Mesenchymal stem cell (in vitro differentiated cells and primary cell): ENCODE data around the gene TNFRSF1B.

ENCODE experiments used
- DNase-seq: peaks from one replicate; pipeline ENCODE4 v3.0.0-alpha.2; 2013
- H2AFZ ChIP-seq: one replicate; pipeline ENCODE4 v1.6.1; 2013; ENCODE audit warnings: low read depth, mild to moderate bottlenecking, control low read depth, inconsistent platforms, low read length, moderate library complexity
- H2AK5ac ChIP-seq: 2 replicates; pipeline ENCODE4 v1.6.1; 2013; ENCODE audit warnings: low read length, moderate library complexity, mild to moderate bottlenecking, inconsistent platforms; ENCODE audit not compliant: severe bottlenecking
- H2BK120ac ChIP-seq: one replicate; pipeline ENCODE4 v1.6.1; 2013; ENCODE audit warnings: low read depth, mild to moderate bottlenecking, inconsistent platforms, low read length, moderate library complexity
- H2BK12ac ChIP-seq, 2 experiments: one replicate each; pipeline ENCODE4 v1.6.1; 2013; ENCODE audit warnings: inconsistent platforms in 2 of 2, low read length in 2 of 2, mild to moderate bottlenecking in 2 of 2, moderate library complexity in 2 of 2, control low read depth in 1 of 2
- H2BK15ac ChIP-seq: one replicate; pipeline ENCODE4 v1.6.1; 2013; ENCODE audit warnings: mild to moderate bottlenecking, low read depth, inconsistent platforms; ENCODE audit not compliant: poor library complexity, severe bottlenecking
- H2BK5ac ChIP-seq: 2 replicates; pipeline ENCODE4 v1.6.1; 2013; ENCODE audit warnings: low read depth, mild to moderate bottlenecking, low read length, control low read depth, inconsistent platforms; ENCODE audit not compliant: poor library complexity, severe bottlenecking
- H3K14ac ChIP-seq, 2 experiments: one replicate each; pipeline ENCODE4 v1.6.1; 2013; ENCODE audit warnings: inconsistent platforms in 2 of 2, low read length in 2 of 2, control low read depth in 1 of 2, mild to moderate bottlenecking in 1 of 2, moderate library complexity in 1 of 2
- H3K18ac ChIP-seq, 2 experiments: one replicate each; pipeline ENCODE4 v1.6.1; 2013; ENCODE audit warnings: inconsistent platforms in 2 of 2, low read length in 2 of 2, control low read depth in 1 of 2, low read depth in 1 of 2, mild to moderate bottlenecking in 1 of 2
- H3K23ac ChIP-seq, 2 experiments: one replicate each; pipeline ENCODE4 v1.6.1; 2013; ENCODE audit warnings: inconsistent platforms in 2 of 2, low read length in 2 of 2, mild to moderate bottlenecking in 2 of 2, moderate library complexity in 2 of 2, control low read depth in 1 of 2
- H3K27ac ChIP-seq: 2 replicates; pipeline ENCODE4 v1.5.1; 2013; ENCODE audit warnings: mild to moderate bottlenecking, moderate library complexity, low read length, control low read depth, inconsistent platforms; ENCODE audit not compliant: poor library complexity, severe bottlenecking
- H3K27me3 ChIP-seq, 2 experiments: 2 replicates each; pipeline versions ENCODE4 v1.6.1 to v1.7.0; 2013; ENCODE audit warnings: low read length in 2 of 2, mild to moderate bottlenecking in 2 of 2, moderate library complexity in 2 of 2, control low read depth in 1 of 2, inconsistent platforms in 1 of 2; ENCODE audit not compliant: control insufficient read depth in 1 of 2, insufficient read depth in 1 of 2
- H3K36me3 ChIP-seq, 2 experiments: 2 replicates each; pipeline versions ENCODE4 v1.6.1 to v1.7.0; 2013; ENCODE audit warnings: low read length in 2 of 2, control low read depth in 1 of 2, inconsistent platforms in 1 of 2, low read depth in 1 of 2, mild to moderate bottlenecking in 1 of 2; ENCODE audit not compliant: insufficient read depth in 2 of 2, control insufficient read depth in 1 of 2
- H3K4ac ChIP-seq, 2 experiments: one replicate each; pipeline ENCODE4 v1.6.1; 2013; ENCODE audit warnings: inconsistent platforms in 2 of 2, low read length in 2 of 2, mild to moderate bottlenecking in 2 of 2, moderate library complexity in 2 of 2, control low read depth in 1 of 2, low read depth in 1 of 2
- H3K4me1 ChIP-seq: 2 replicates; pipeline ENCODE4 v1.6.1; 2013; ENCODE audit warnings: low read depth, low read length, control low read depth; ENCODE audit not compliant: control insufficient read depth, insufficient read depth
- H3K4me2 ChIP-seq: 2 replicates; pipeline ENCODE4 v1.6.1; 2013; ENCODE audit warnings: low read length, mild to moderate bottlenecking, inconsistent platforms; ENCODE audit not compliant: poor library complexity, severe bottlenecking
- H3K4me3 ChIP-seq, 2 experiments: 2 replicates each; pipeline versions ENCODE4 v1.5.1 to v1.7.0; 2013; ENCODE audit warnings: low read length in 2 of 2, mild to moderate bottlenecking in 2 of 2, control low read depth in 1 of 2, low read depth in 1 of 2; ENCODE audit not compliant: insufficient read depth in 1 of 2
- H3K79me1 ChIP-seq: replicated peaks from 2 replicates; pipeline ENCODE4 v1.6.1; 2013; ENCODE audit warnings: mild to moderate bottlenecking, control low read depth, low read length, inconsistent platforms; ENCODE audit not compliant: poor library complexity, severe bottlenecking
- H3K9ac ChIP-seq: 2 replicates; pipeline ENCODE4 v1.7.0; 2013; ENCODE audit warnings: mild to moderate bottlenecking, low read length, moderate library complexity
- H3K9me3 ChIP-seq: 2 replicates; pipeline ENCODE4 v1.7.0; 2013; ENCODE audit warnings: mild to moderate bottlenecking, low read length; ENCODE audit not compliant: control insufficient read depth
- H4K8ac ChIP-seq: one replicate; pipeline ENCODE4 v1.6.1; 2013; ENCODE audit warnings: inconsistent platforms, mild to moderate bottlenecking, low read length, moderate library complexity
- H4K91ac ChIP-seq: one replicate; pipeline ENCODE4 v1.6.1; 2013; ENCODE audit warnings: mild to moderate bottlenecking, low read length, inconsistent platforms
- WGBS: methylation state at CpG from one replicate; pipeline ENCODE4 v1.1.7; 2013; ENCODE audit warnings: mixed read lengths; 5-methylcytosine and 5-hydroxymethylcytosine counted together

Gene TNFRSF1B

GRCh38 chr1:12174924-12175810, 8.4 kb downstream of the TNFRSF1B start:
- Histone ChIP-seq H3K27ac (no peak overlapping the region), H3K14ac (peak overlapping the region; percentile 5 to 11), H3K4ac (peak overlapping the region; percentile 81 to 86), H2AK5ac (peak overlapping the region; percentile 2), H2BK5ac (no peak overlapping the region), H2BK120ac (peak overlapping the region; percentile 97), H3K27me3 (no peaks in the 10 kb centered on the region), H3K23ac (no peak overlapping the region), H3K79me1 (no peaks in the 10 kb centered on the region), H4K91ac (peak overlapping the region; percentile 91), H3K4me3 (no peak overlapping the region), H3K9me3 (no peaks in the 10 kb centered on the region), H2BK12ac (peak overlapping the region; percentile 73 to 76), H3K4me1 (peaks cover 27% of the 10 kb centered on the region), H3K36me3 (peaks cover 0 to 5% of the 10 kb centered on the region in 2 experiments), H3K18ac (peak overlapping the region; percentile 83 to 95), H2BK15ac (peak overlapping the region; percentile 91), H3K4me2 (no peak overlapping the region), H4K8ac (peak overlapping the region; percentile 94), H2AFZ (no peak overlapping the region), H3K9ac (no peak overlapping the region)
- peak; percentile 67 for DNase-seq
- WGBS, result 21% methylated on average over 17 of the region's 17 CpGs

GRCh38 chr1:12176298-12177118, 9.7 kb downstream of the TNFRSF1B start:
- Histone ChIP-seq H3K36me3 (peaks cover 0 to 5% of the 10 kb centered on the region in 2 experiments), H3K4ac (peak overlapping the region; percentile 15 to 35), H2BK5ac (no peak overlapping the region), H2BK120ac (no peak overlapping the region), H2AFZ (no peak overlapping the region), H3K4me3 (no peak overlapping the region), H3K27ac (no peak overlapping the region), H3K4me1 (peaks cover 27% of the 10 kb centered on the region), H3K9ac (no peak overlapping the region), H2AK5ac (peak overlapping the region; percentile 67), H2BK15ac (no peak overlapping the region), H3K4me2 (no peak overlapping the region), H4K91ac (peak overlapping the region; percentile 83), H3K14ac (peak overlapping the region in 1 of 2 experiments; percentile 83), H3K9me3 (no peaks in the 10 kb centered on the region), H3K18ac (peak overlapping the region; percentile 69 to 70), H4K8ac (peak overlapping the region; percentile 76), H3K27me3 (no peaks in the 10 kb centered on the region), H3K79me1 (no peaks in the 10 kb centered on the region), H3K23ac (peak overlapping the region in 1 of 2 experiments; percentile 78), H2BK12ac (peak overlapping the region; percentile 91 to 93)
- DNase-seq, result no peak
- WGBS, result 87% methylated on average over 6 of the region's 6 CpGs

- H3K36me3 ChIP-seq, result peaks cover 0 to 5% of the 10 kb centered on the region in 2 experiments
- peak overlapping the region; percentile 76 to 93 for H2BK12ac ChIP-seq
- no peaks in the 10 kb centered on the region for H3K27me3 ChIP-seq
- no peak overlapping the region for H3K4me3 ChIP-seq
- peak overlapping the region in 1 of 2 experiments; percentile 19 for H3K14ac ChIP-seq
- H4K8ac ChIP-seq, result peak overlapping the region; percentile 81
- H2BK15ac ChIP-seq, result peak overlapping the region; percentile 31
- no peak overlapping the region for H2AFZ ChIP-seq
- no peak overlapping the region for H3K23ac ChIP-seq
- H3K4me1 ChIP-seq, result peaks cover 25% of the 10 kb centered on the region
- H3K4ac ChIP-seq, result peak overlapping the region; percentile 70 to 71
- H3K18ac ChIP-seq, result peak overlapping the region; percentile 73
- H2BK120ac ChIP-seq, result peak overlapping the region; percentile 54
- H3K79me1 ChIP-seq, result no peaks in the 10 kb centered on the region
- no peaks in the 10 kb centered on the region for H3K9me3 ChIP-seq
- 87% methylated on average over 24 of the region's 24 CpGs for WGBS
- peak overlapping the region; percentile 44 for H3K9ac ChIP-seq
- H3K27ac ChIP-seq, result no peak overlapping the region
- H4K91ac ChIP-seq, result peak overlapping the region; percentile 56
- no peak overlapping the region for H3K4me2 ChIP-seq
- no peak overlapping the region for H2AK5ac ChIP-seq
- no peak overlapping the region for H2BK5ac ChIP-seq
- no peak for DNase-seq
Observed at GRCh38 chr1:12177156-12177998, 10.6 kb downstream of the TNFRSF1B start.
